Calu3 (cell line): ENCODE measurements around the gene OTP. TPM values are rescaled to one million over a fixed set of nuclear protein-coding genes. Genes with fewer than 3 reads are reported as not detected.

ENCODE experiments used
- BruUV-seq: library from RNA; stranded (reverse); fragments of 400-500 nt; replicated peaks from 2 replicates; lab custom pipeline; 2021; lab: Mats Ljungman, UMichigan
- CTCF ChIA-PET: fragments of 300-600 bp; sonication (Branson Sonifier 250); formaldehyde crosslinking; loops from one replicate; lab custom pipeline; 2022; ENCODE audit warnings: antibody characterized with exemption; lab: Charles Lee
- DNase-seq: peaks from one replicate; pipeline ENCODE4 v3.0.0; 2022
- H3K27ac Mint-ChIP-seq: one replicate; pipeline ENCODE4 v1.8.0; 2022; ENCODE audit warnings: mixed read lengths; ENCODE audit not compliant: unreplicated experiment
- H3K27me3 Mint-ChIP-seq: one replicate; pipeline ENCODE4 v1.8.0; 2022; ENCODE audit warnings: mixed read lengths; ENCODE audit not compliant: unreplicated experiment
- H3K36me3 Mint-ChIP-seq: one replicate; pipeline ENCODE4 v1.8.0; 2022; ENCODE audit warnings: mild to moderate bottlenecking, moderate library complexity, mixed read lengths; ENCODE audit not compliant: insufficient read depth, unreplicated experiment
- H3K4me1 Mint-ChIP-seq: one replicate; pipeline ENCODE4 v1.8.0; 2022; ENCODE audit warnings: mild to moderate bottlenecking, low read depth, mixed read lengths; ENCODE audit not compliant: unreplicated experiment
- H3K4me3 Mint-ChIP-seq: one replicate; pipeline ENCODE4 v1.8.0; 2022; ENCODE audit warnings: mild to moderate bottlenecking, low read depth, moderate library complexity, mixed read lengths; ENCODE audit not compliant: unreplicated experiment
- H3K9me3 Mint-ChIP-seq: one replicate; pipeline ENCODE4 v1.8.0; 2022; ENCODE audit warnings: low read depth, mixed read lengths; ENCODE audit not compliant: unreplicated experiment
- CTCF ChIP-seq: fragments of 200-600 bp; IDR thresholded peaks from one replicate; pipeline ENCODE4 v1.8.0; 2022; ENCODE audit warnings: antibody characterized with exemption; ENCODE audit not compliant: unreplicated experiment
- intact Hi-C: fragments of 100-400 bp; cut with micrococcal nuclease; formaldehyde crosslinking; loops from one replicate; pipeline ENCODE4 v1.10.0; 2022; ENCODE audit not compliant: unreplicated experiment
- total RNA-seq: library from RNA; stranded (reverse); gene quantifications from 2 replicates; pipeline ENCODE4 v1.2.3, GENCODE V29; 2022

Gene OTP
- total RNA-seq, 1 experiment from 2014 or later, result 0.12 TPM

DNA sequence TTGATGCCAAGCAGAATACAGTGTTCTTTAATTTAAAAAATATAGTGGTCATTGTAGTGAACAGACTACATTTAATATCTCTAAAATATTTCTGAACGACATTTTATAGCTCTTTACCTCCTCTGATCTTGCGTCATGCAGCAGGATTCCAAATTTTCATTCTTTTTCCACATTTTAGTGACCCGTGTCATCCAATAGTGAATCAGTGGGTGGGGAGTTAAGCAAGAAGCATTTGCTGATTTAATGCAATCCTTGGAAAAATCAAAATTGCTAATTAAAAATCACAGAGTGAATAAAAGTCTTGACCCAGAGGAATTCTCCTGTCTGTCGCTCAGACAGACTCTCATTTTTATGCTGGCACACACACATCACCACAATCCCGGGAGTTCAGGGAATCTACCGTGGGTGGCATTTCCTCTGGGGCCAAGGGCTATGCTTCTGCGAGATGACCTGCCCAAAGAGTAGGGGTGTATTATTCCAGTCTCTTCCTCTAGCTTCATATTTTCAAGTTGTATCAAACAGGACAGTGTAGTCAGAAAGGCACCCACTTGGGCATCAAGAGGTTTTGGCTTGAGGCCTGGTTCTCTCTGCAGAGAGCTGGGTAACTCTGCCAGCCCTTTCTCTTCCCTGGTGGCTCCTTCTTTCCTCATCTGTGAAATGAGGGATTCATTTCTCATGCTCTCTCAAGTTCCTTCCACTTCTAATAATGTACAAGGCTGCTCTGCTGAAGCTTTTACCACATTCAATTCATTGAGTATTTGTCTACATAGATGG, 24.8 kb upstream of the OTP start:
- Mint-ChIP-seq H3K9me3 (no peaks in the 10 kb centered on the region), H3K4me3 (no peak overlapping the region), H3K27me3 (peaks cover 26% of the 10 kb centered on the region), H3K27ac (no peak overlapping the region), H3K4me1 (no peaks in the 10 kb centered on the region), H3K36me3 (no peaks in the 10 kb centered on the region)
- no peak for TF ChIP-seq CTCF
- no TSS peak for BruUV-seq
- CTCF ChIA-PET, result no interaction called here
- intact Hi-C loops, result no loop called here
- DNase-seq, result no peak

GRCh38 chr5:77662635-77663034, 24.1 kb upstream of the OTP start:
- BruUV-seq, result no TSS peak
- CTCF ChIA-PET, result interaction anchor here (0.6 kb wide), 1 partner anchor 746 kb away, joined by 3 read pairs; no protein-coding TSS in a partner anchor

DNA sequence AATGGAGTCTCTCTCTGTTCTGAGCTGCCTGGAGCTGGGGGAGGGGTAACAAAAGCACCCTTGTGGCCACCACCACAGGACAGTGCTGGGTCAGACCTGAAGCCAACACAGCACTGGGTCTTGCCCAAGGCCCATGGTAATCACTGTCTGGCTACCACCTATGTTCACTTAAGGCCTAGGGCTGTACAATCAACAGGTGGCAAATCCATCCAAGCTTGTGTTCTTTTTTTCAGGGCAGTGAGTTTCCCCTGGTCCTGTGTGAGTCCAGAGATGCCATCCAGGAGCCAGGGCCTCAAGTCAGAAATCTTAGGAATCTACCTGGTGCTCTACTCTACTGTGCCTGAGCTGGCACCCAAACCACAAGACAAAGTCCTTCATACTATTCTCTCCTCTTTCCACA, 20.1 kb upstream of the OTP start:
- intact Hi-C loops, result no loop called here
- Mint-ChIP-seq H3K4me1 (no peaks in the 10 kb centered on the region), H3K4me3 (no peak overlapping the region), H3K36me3 (no peaks in the 10 kb centered on the region), H3K27ac (no peak overlapping the region), H3K27me3 (peaks cover 73% of the 10 kb centered on the region), H3K9me3 (no peaks in the 10 kb centered on the region)
- no peak for TF ChIP-seq CTCF
- no TSS peak for BruUV-seq
- CTCF ChIA-PET, result interaction anchor here (1.1 kb wide), 1 partner anchor 11 kb away, joined by 3 read pairs; no protein-coding TSS in a partner anchor
- no peak for DNase-seq

More at GRCh38 chr5:77662635-77663034, 24.1 kb upstream of the OTP start:
- Mint-ChIP-seq H3K27me3 (peaks cover 33% of the 10 kb centered on the region), H3K9me3 (no peaks in the 10 kb centered on the region), H3K4me3 (no peak overlapping the region), H3K36me3 (no peaks in the 10 kb centered on the region), H3K4me1 (no peaks in the 10 kb centered on the region), H3K27ac (no peak overlapping the region)
- intact Hi-C loops, result no loop called here
- TF ChIP-seq CTCF, result no peak
- DNase-seq, result no peak

DNA sequence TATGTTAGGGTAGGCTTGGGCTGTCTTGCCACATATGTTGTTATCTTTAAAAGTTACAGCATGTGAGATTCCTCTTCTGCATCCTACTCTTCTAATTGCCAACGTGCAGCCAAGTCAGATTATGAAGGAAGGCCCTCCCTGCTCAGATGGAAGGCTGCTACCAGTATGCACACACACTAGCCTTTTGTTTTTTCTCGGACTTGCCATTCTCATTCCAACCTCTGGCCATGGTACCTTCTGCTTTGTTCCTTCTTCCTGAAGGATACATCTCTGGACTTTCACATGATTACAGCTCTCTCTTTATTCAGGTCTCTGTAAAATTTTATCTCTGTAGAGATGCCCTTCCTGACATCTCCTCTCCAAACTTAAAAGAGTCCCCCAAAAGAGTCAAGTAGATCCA, 12.8 kb upstream of the OTP start:
- no peak overlapping the region for H3K4me3 Mint-ChIP-seq
- peaks cover 97% of the 10 kb centered on the region for H3K27me3 Mint-ChIP-seq
- H3K27ac Mint-ChIP-seq, result no peak overlapping the region
- intact Hi-C loops, result no loop called here
- H3K36me3 Mint-ChIP-seq, result no peaks in the 10 kb centered on the region
- H3K4me1 Mint-ChIP-seq, result no peaks in the 10 kb centered on the region
- CTCF ChIA-PET, result no interaction called here
- no peak for DNase-seq
- no TSS peak for BruUV-seq
- no peaks in the 10 kb centered on the region for H3K9me3 Mint-ChIP-seq
- no peak for TF ChIP-seq CTCF
